Uterus (tissue), 2 donors: ENCODE data around the gene TNK1.

Experiments
- POLR2A ChIP-seq, 2 donors: fragments of 450-650 bp; IDR thresholded peaks; one replicate each; pipeline ENCODE4 v1.6.1; 2016; ENCODE audit warnings: antibody characterized with exemption in 2 of 2, mild to moderate bottlenecking in 1 of 2, moderate library complexity in 1 of 2
- TF ChIP-seq, protein P1 (sequence below), 4 experiments: fragments of 200-600 bp in 2 of 4; fragments of 450-650 bp in 2 of 4; sonication (generic) in 2 of 4; IDR thresholded peaks; one replicate each; pipeline ENCODE4 v1.5.1; 2016 to 2019; ENCODE audit warnings: antibody characterized with exemption in 4 of 4, mild to moderate bottlenecking in 2 of 4, moderate library complexity in 1 of 4

DNA sequence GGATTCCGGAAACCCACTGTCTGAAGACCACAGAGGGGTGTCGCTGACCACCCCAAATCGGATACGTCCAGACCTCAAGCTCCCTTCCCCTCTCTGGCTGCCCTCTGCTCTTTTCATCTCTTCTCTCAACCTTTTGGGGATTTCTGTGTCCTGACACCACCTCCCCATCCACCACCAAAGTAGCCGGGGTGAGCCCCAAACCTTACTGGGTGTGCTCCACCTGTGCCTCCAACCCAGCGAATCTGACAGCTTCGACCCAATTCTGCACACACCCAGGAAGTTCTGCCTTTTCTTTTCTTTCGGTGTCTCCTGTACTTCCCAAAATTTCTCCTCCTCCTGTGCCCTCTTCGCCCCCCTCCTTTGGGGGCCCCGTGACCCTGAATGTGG lies 28.4 kb upstream of the TNK1 start:
- TF ChIP-seq, protein P1, sequence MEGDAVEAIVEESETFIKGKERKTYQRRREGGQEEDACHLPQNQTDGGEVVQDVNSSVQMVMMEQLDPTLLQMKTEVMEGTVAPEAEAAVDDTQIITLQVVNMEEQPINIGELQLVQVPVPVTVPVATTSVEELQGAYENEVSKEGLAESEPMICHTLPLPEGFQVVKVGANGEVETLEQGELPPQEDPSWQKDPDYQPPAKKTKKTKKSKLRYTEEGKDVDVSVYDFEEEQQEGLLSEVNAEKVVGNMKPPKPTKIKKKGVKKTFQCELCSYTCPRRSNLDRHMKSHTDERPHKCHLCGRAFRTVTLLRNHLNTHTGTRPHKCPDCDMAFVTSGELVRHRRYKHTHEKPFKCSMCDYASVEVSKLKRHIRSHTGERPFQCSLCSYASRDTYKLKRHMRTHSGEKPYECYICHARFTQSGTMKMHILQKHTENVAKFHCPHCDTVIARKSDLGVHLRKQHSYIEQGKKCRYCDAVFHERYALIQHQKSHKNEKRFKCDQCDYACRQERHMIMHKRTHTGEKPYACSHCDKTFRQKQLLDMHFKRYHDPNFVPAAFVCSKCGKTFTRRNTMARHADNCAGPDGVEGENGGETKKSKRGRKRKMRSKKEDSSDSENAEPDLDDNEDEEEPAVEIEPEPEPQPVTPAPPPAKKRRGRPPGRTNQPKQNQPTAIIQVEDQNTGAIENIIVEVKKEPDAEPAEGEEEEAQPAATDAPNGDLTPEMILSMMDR (IDR thresholded peaks at IDR 0.05): peak in 2 of 4 experiments; percentile 69 to 85
- no peak for TF ChIP-seq POLR2A (IDR thresholded peaks at IDR 0.05)
